HepG2 (cell line): ENCODE results near the gene SEBOX. TPM values are rescaled to one million over a fixed set of nuclear protein-coding genes. Genes with fewer than 3 reads are reported as not detected.

Source experiments
- ATAC-seq: fragments of 200-7000 bp; cut with Tn5 transposase; 3 replicates; pipeline ENCODE4 v1.9.1; 2020; ENCODE audit warnings: mild to moderate bottlenecking, moderate library complexity
- BruUV-seq: library from RNA; stranded (reverse); fragments of 400-500 nt; replicated peaks from 2 replicates; lab custom pipeline; 2021; lab: Mats Ljungman, UMichigan
- CTCF ChIA-PET: fragments of 300-600 bp; formaldehyde crosslinking; extraction: SDS; loops from one replicate; lab custom pipeline; 2021; ENCODE audit warnings: low total read pairs, inconsistent platforms, low intra/inter-chr PET ratio; lab: Yijun Ruan, JAX
- POLR2A ChIA-PET: fragments of 350-600 bp; sonication (Branson Sonifier 250); formaldehyde crosslinking; loops from one replicate; lab custom pipeline; 2020; ENCODE audit warnings: antibody characterized with exemption, inconsistent platforms; lab: Yijun Ruan, JAX
- DNase-seq: peaks from one replicate; pipeline ENCODE4 v3.0.0-alpha.2; 2015; ENCODE audit warnings: low spot score
- FAIRE-seq: peaks from 3 replicates; lab custom pipeline; 2011; peaks lifted over from hg19 to GRCh38; lab: Jason Lieb, UNC
- H2AFZ ChIP-seq: one replicate; pipeline ENCODE4 v1.6.1; 2011; ENCODE audit warnings: low read length, inconsistent platforms
- H3K27ac ChIP-seq: fragments of 300-600 bp; 3 replicates; pipeline ENCODE4 v1.8.0; 2011; ENCODE audit warnings: mixed run types, mild to moderate bottlenecking, mixed read lengths, low read length, inconsistent platforms; ENCODE audit not compliant: insufficient read depth; ENCODE audit errors: extremely low read length
- H3K27me3 ChIP-seq, 2 experiments: fragments of 200-600 bp in 1 of 2; 2 replicates in 1 of 2; 3 replicates in 1 of 2; pipeline versions ENCODE4 v1.6.0 to v1.8.0; 2011; ENCODE audit warnings: low read length in 2 of 2, mild to moderate bottlenecking in 2 of 2, moderate library complexity in 2 of 2, inconsistent platforms in 1 of 2; ENCODE audit not compliant: insufficient read depth in 2 of 2, control insufficient read depth in 1 of 2
- H3K36me3 ChIP-seq, 2 experiments: fragments of 200-600 bp in 1 of 2; replicated peaks in 1 of 2; 2 replicates in 1 of 2; 3 replicates in 1 of 2; pipeline versions ENCODE4 v1.5.1 to v1.8.0; 2011; ENCODE audit warnings: low read length in 2 of 2, inconsistent platforms in 1 of 2; ENCODE audit not compliant: insufficient read depth in 2 of 2, control insufficient read depth in 1 of 2
- H3K4me1 ChIP-seq: 2 replicates; pipeline ENCODE4 v1.5.1; 2012; ENCODE audit warnings: low read length, inconsistent platforms; ENCODE audit not compliant: insufficient read depth
- H3K4me2 ChIP-seq: 2 replicates; pipeline ENCODE4 v1.6.0; 2011; ENCODE audit warnings: low read depth, low read length, inconsistent platforms
- H3K4me3 ChIP-seq, 3 experiments: fragments of 200-600 bp in 1 of 3; sonication (generic), shearing (Covaris generic) in 1 of 3; replicated peaks in 1 of 3; 2 replicates each; pipeline ENCODE4 v1.5.1; 2011 to 2016; ENCODE audit warnings: low read length in 3 of 3, inconsistent platforms in 2 of 3, low read depth in 2 of 3, mild to moderate bottlenecking in 2 of 3, control low read depth in 1 of 3, mixed read lengths in 1 of 3; ENCODE audit not compliant: insufficient read depth in 1 of 3
- H3K79me2 ChIP-seq: one replicate; pipeline ENCODE4 v1.6.1; 2011; ENCODE audit warnings: low read length, inconsistent platforms; ENCODE audit not compliant: insufficient read depth
- H3K9ac ChIP-seq: 2 replicates; pipeline ENCODE4 v1.6.0; 2011; ENCODE audit warnings: mild to moderate bottlenecking, low read depth, low read length, inconsistent platforms; ENCODE audit not compliant: insufficient read depth
- H3K9me3 ChIP-seq: 2 replicates; pipeline ENCODE4 v1.5.1; 2012; ENCODE audit warnings: mild to moderate bottlenecking, low read length
- H4K20me1 ChIP-seq: 2 replicates; pipeline ENCODE4 v1.6.0; 2011; ENCODE audit warnings: inconsistent platforms, mild to moderate bottlenecking, low read length, moderate library complexity; ENCODE audit not compliant: insufficient read depth
- ADNP ChIP-seq: sonication (generic); formaldehyde crosslinking; IDR thresholded peaks from 2 replicates; pipeline ENCODE4 v1.4.0; 2020; ENCODE audit warnings: missing genetic modification reagents
- CREB1 ChIP-seq, 2 experiments: fragments of 450-650 bp in 1 of 2; IDR thresholded peaks; 2 replicates each; pipeline ENCODE4 v1.6.1; 2016 to 2017; ENCODE audit warnings: control low read depth in 1 of 2, mild to moderate bottlenecking in 1 of 2, missing compliant biosample characterization in 1 of 2, missing genetic modification characterization in 1 of 2
- EED ChIP-seq: sonication (generic); formaldehyde crosslinking; IDR thresholded peaks from 2 replicates; pipeline ENCODE4 v1.5.0; 2020; ENCODE audit warnings: mild to moderate bottlenecking, missing genetic modification reagents
- HDAC1 ChIP-seq: sonication (generic); formaldehyde crosslinking; IDR thresholded peaks from 2 replicates; pipeline ENCODE4 v1.5.1; 2020; ENCODE audit warnings: mild to moderate bottlenecking, missing genetic modification reagents
- MIER3 ChIP-seq: IDR thresholded peaks from 2 replicates; pipeline ENCODE4 v1.6.1; 2016; ENCODE audit warnings: missing compliant biosample characterization, borderline replicate concordance
- PLRG1 ChIP-seq: fragments of 450-650 bp; conservative IDR thresholded peaks from 2 replicates; pipeline ENCODE4 v1.6.1; 2016
- POLR2G ChIP-seq: fragments of 200-400 bp; formaldehyde crosslinking; IDR thresholded peaks from 2 replicates; pipeline ENCODE4 v1.6.1; 2018; ENCODE audit warnings: mild to moderate bottlenecking, low read depth, low read length, moderate library complexity
- REPIN1 ChIP-seq: sonication (generic); formaldehyde crosslinking; IDR thresholded peaks from 2 replicates; pipeline ENCODE4 v1.8.0; 2022; ENCODE audit warnings: missing genetic modification reagents, low read depth, mild to moderate bottlenecking, borderline replicate concordance
- ZSCAN25 ChIP-seq: sonication (generic); formaldehyde crosslinking; IDR thresholded peaks from 2 replicates; pipeline ENCODE4 v1.8.0; 2022; ENCODE audit warnings: mild to moderate bottlenecking, missing genetic modification reagents
- WGBS: methylation state at CpG from one replicate; pipeline ENCODE4 v1.1.6; 2017; ENCODE audit warnings: low lambda C conversion rate; 5-methylcytosine and 5-hydroxymethylcytosine counted together
- in situ Hi-C: cut with HindIII; loops from 2 replicates; pipeline ENCODE4 v1.10.0; 2017; ENCODE audit warnings: low pct_unique_long_range_greater_than_20kb; ENCODE audit not compliant: extremely low pct_ligation_motif_present
- intact Hi-C: fragments of 100-400 bp; cut with micrococcal nuclease; formaldehyde crosslinking; loops from one replicate; pipeline ENCODE4 v1.10.0; 2022; ENCODE audit not compliant: unreplicated experiment
- polyA plus RNA-seq, 8 experiments: library from polyadenylated mRNA; depleted of rRNA in 3 of 8; stranded (reverse) in 7 of 8; unstranded in 1 of 8; fragments of >200 nt; fragmentation: Illumina TruSeq in 4 of 8; extraction: Trizol in 4 of 8; gene quantifications; 2 replicates each; pipeline versions ENCODE4 v1.2.1 to v1.2.3, GENCODE V29; 2011 to 2016; ENCODE audit warnings: low read depth in 4 of 8, missing spikeins in 1 of 8, mixed read lengths in 1 of 8; ENCODE audit not compliant: insufficient read depth in 1 of 8
- total RNA-seq, 5 experiments: library from RNA; depleted of rRNA; stranded (reverse); fragments of >200 nt; fragmentation: Illumina TruSeq; extraction: Trizol; gene quantifications; 2 replicates each; pipeline ENCODE4 v1.2.3, GENCODE V29; 2016; ENCODE audit warnings: low read depth in 1 of 5
- TF ChIP-seq, protein P1 (sequence below): sonication (generic); formaldehyde crosslinking; conservative IDR thresholded peaks from 2 replicates; pipeline ENCODE4 v1.8.0; 2022; ENCODE audit warnings: missing genetic modification reagents
- TF ChIP-seq, protein P2 (sequence below): sonication (generic); formaldehyde crosslinking; IDR thresholded peaks from 2 replicates; pipeline ENCODE4 v1.4.0; 2020; ENCODE audit warnings: mild to moderate bottlenecking, low read depth, missing genetic modification reagents

Gene SEBOX
- total and polyA plus RNA-seq, 2 of the 13 experiments (the other 11 are each of a cell fraction or from before 2014, with no cell fraction given), result not detected

DNA sequence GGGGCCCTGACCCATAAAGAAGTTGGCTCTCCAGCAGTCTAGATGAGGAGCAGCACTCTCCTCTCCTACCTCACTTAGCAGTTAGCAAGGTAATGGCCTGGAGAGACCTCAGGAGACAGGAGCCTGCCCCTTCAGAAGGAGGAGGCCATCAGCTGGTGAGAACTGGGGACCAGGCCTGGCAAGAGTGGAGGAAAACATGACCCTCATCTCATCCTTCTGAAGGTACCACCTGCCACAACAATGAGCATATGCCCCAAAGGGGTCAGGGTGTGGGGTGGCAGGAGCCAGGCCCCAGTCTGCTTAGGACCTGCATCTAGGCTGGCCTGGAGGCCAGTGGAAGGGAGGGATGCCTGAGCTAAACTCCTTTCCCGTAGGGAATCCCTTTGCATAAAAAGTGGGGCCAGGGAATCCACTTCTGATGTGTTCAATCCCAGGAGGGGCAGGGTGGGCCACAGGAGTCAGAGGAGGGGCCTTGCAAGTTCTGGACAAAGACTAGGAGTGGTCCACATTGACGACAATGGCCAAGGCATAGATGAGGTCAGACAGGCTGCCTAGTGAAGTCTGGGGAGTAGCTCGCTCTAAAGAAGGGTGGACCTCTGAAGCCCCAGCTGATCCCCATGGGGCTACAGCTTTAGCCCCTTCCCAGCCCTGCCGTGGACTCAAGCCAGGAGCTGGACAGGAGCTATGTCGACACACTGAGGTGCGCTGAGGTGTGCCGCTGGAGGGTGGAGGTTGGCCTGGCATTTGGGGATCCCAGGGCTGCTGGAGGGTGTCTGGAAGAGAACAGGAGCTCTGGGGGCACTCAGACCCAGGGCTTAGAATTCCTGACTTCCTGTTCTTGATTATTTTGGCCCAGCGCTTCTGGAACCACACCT is 986 bp downstream of the SEBOX start (continued):
- TF ChIP-seq CREB1 (IDR thresholded peaks at IDR 0.05) (no peak), CREB1 (CRISPR knock-in tag; IDR thresholded peaks at IDR 0.05) (no peak)

DNA sequence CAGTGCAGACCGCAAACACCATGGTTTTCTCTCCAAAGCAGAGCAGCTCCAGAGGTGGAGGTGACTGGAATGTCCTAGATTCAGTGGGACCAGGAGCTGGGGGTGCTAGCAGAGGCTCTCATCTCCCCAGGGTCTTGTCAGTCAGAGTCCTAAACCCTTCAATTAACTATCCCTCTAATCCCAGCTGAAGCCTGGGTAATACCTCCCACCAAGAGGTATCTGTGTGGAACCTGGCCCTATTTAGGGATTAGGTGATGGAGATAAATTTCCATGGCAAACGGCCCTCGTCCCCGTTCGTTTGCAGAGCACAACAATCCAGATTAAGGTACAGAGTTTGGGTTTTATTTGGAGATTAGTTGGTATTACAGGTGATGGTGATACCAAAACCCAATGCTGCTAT is 1.8 kb downstream of the SEBOX start:
- in situ Hi-C loops, result no loop called here
- CTCF ChIA-PET, result no interaction called here
- Histone ChIP-seq H3K4me2 (no peak overlapping the region), H3K4me1 (peaks cover 33% of the 10 kb centered on the region), H3K9ac (no peak overlapping the region), H4K20me1 (no peaks in the 10 kb centered on the region), H2AFZ (no peak overlapping the region), H3K79me2 (peaks cover 11% of the 10 kb centered on the region), H3K27me3 (no peaks in the 10 kb centered on the region; a peak in 1 of 5 replicates), H3K27ac (no peak overlapping the region), H3K9me3 (no peaks in the 10 kb centered on the region), H3K4me3 (no peak overlapping the region), H3K36me3 (peaks cover 19 to 41% of the 10 kb centered on the region in 2 experiments)
- FAIRE-seq, result no peak
- 97% methylated on average over 5 of the region's 5 CpGs for WGBS
- POLR2A ChIA-PET, result interaction anchor here (1.1 to 1.6 kb wide), 2 partner anchors 8 to 28 kb away, joined by 3 to 5 read pairs; partner anchors contain the start of genes IFT20 and TNFAIP1
- intact Hi-C loops, result no loop called here
- DNase-seq, result no peak
- no peak for ATAC-seq
- TF ChIP-seq POLR2G, result 0 out of 2 replicates have a peak, but pooled peaks have one; percentile 12
- TF ChIP-seq REPIN1, result no peak
- no TSS peak for BruUV-seq

DNA sequence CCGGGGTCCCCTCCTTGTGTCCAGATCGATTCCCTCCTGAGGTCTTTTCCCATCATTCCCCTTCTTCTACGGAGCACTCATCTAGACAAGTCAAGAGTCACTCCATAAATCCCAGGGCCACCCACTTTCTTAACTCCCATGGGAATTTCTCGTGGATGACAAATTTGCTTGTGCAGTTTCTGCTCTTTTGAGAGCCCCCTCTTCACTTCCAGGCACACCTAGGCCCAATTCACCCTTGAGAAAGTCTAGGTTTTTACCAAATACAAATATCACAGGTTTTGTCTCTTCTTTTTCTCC is 7.2 kb downstream of the SEBOX start:
- Histone ChIP-seq H3K4me3 (peak overlapping the region; percentile 93 to 98 (median 97)), H3K36me3 (peaks cover 24 to 49% of the 10 kb centered on the region in 2 experiments), H3K27me3 (no peaks in the 10 kb centered on the region; a peak in 1 of 5 replicates), H3K4me2 (peak overlapping the region; percentile 94), H3K9me3 (no peaks in the 10 kb centered on the region), H4K20me1 (no peaks in the 10 kb centered on the region), H3K27ac (peak overlapping the region; percentile 71), H3K4me1 (peaks cover 36% of the 10 kb centered on the region), H3K79me2 (peaks cover 38% of the 10 kb centered on the region), H3K9ac (peak overlapping the region; percentile 96), H2AFZ (no peak overlapping the region)
- no peak for DNase-seq
- ChIA-PET POLR2A (interaction anchor here (0.6 to 5.2 kb wide), 17 partner anchors 11 to 317 kb away, joined by 3 to 183 read pairs (median 7); partner anchors contain the start of genes IFT20, SARM1, SEBOX and SLC46A1), CTCF (no interaction called here)
- FAIRE-seq, result peak; percentile 23
- 0% methylated on average over 4 of the region's 4 CpGs for WGBS
- intact Hi-C loops, result no loop called here
- ATAC-seq, result no peak
- BruUV-seq, result TSS peak; percentile 78
- in situ Hi-C loops, result no loop called here
- TF ChIP-seq MIER3, result no peak
- TF ChIP-seq HDAC1, result no peak
- TF ChIP-seq EED, result no peak
- TF ChIP-seq, protein P1, sequence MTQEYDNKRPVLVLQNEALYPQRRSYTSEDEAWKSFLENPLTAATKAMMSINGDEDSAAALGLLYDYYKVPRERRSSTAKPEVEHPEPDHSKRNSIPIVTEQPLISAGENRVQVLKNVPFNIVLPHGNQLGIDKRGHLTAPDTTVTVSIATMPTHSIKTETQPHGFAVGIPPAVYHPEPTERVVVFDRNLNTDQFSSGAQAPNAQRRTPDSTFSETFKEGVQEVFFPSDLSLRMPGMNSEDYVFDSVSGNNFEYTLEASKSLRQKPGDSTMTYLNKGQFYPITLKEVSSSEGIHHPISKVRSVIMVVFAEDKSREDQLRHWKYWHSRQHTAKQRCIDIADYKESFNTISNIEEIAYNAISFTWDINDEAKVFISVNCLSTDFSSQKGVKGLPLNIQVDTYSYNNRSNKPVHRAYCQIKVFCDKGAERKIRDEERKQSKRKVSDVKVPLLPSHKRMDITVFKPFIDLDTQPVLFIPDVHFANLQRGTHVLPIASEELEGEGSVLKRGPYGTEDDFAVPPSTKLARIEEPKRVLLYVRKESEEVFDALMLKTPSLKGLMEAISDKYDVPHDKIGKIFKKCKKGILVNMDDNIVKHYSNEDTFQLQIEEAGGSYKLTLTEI (CRISPR knock-in tag), result no peak
- TF ChIP-seq, protein P2, sequence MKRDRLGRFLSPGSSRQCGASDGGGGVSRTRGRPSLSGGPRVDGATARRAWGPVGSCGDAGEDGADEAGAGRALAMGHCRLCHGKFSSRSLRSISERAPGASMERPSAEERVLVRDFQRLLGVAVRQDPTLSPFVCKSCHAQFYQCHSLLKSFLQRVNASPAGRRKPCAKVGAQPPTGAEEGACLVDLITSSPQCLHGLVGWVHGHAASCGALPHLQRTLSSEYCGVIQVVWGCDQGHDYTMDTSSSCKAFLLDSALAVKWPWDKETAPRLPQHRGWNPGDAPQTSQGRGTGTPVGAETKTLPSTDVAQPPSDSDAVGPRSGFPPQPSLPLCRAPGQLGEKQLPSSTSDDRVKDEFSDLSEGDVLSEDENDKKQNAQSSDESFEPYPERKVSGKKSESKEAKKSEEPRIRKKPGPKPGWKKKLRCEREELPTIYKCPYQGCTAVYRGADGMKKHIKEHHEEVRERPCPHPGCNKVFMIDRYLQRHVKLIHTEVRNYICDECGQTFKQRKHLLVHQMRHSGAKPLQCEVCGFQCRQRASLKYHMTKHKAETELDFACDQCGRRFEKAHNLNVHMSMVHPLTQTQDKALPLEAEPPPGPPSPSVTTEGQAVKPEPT (CRISPR knock-in tag), result no peak
- no peak for TF ChIP-seq ADNP
- no peak for TF ChIP-seq ZSCAN25 (CRISPR knock-in tag)
- TF ChIP-seq PLRG1, result no peak
